22Rv1 (cell line): ENCODE measurements around the gene PARD3.

Experiments used
- H3K27ac ChIP-seq: fragments of 450-650 bp; 2 replicates; pipeline ENCODE4 v1.5.1; 2017
- CTCF ChIP-seq: fragments of 450-650 bp; IDR thresholded peaks from 2 replicates; pipeline ENCODE4 v1.5.1; 2017; ENCODE audit warnings: mild to moderate bottlenecking
- ZFX ChIP-seq: fragments of 450-650 bp; IDR thresholded peaks from 2 replicates; pipeline ENCODE4 v1.6.1; 2017; ENCODE audit warnings: antibody characterized with exemption, borderline replicate concordance

Gene PARD3

GRCh38 chr10:34682580-34682979 lies 132.5 kb downstream of the PARD3 start:
- TF ChIP-seq CTCF (no peak), ZFX (no peak)

GRCh38 chr10:34681933-34682332 lies 133.2 kb downstream of the PARD3 start:
- H3K27ac ChIP-seq = no peak overlapping the region
- TF ChIP-seq CTCF (no peak), ZFX (no peak)

More at GRCh38 chr10:34682580-34682979, 132.5 kb downstream of the PARD3 start:
- no peak overlapping the region for H3K27ac ChIP-seq

GRCh38 chr10:34679177-34679576 lies 135.9 kb downstream of the PARD3 start:
- TF ChIP-seq ZFX = no peak
- no peak for TF ChIP-seq CTCF
- H3K27ac ChIP-seq = no peak overlapping the region

GRCh38 chr10:34677591-34677990 lies 137.5 kb downstream of the PARD3 start:
- TF ChIP-seq CTCF = peak; percentile 14; the same call in 1 of the 2 replicates
- no peak for TF ChIP-seq ZFX
- no peak overlapping the region for H3K27ac ChIP-seq

DNA sequence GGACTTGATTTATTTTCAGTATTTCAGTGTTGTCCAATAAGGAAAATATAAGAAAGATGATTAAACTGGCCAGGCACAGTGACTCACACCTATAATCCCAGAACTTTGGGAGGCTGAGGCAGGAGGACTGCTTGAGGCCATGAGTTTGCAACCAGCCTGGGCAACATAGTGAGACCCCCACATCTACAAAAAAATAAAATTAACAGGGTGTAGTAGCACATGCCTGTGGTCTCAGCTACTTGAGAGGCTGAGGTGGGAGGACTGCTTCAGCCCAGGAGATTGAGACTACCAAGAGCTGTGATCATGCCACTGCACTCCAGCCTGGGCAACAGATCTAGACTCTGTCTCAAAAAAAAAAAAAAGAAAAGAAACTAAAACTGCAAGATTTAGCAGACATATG lies 138.0 kb downstream of the PARD3 start:
- no peak for TF ChIP-seq ZFX
- no peak for TF ChIP-seq CTCF
- no peak overlapping the region for H3K27ac ChIP-seq

GRCh38 chr10:34674176-34674575 lies 140.9 kb downstream of the PARD3 start:
- H3K27ac ChIP-seq = no peak overlapping the region
- TF ChIP-seq ZFX (no peak), CTCF (no peak)

GRCh38 chr10:34670081-34670480 lies 145.0 kb downstream of the PARD3 start:
- TF ChIP-seq CTCF (no peak), ZFX (no peak)

GRCh38 chr10:34669079-34669478 lies 146.0 kb downstream of the PARD3 start:
- no peak overlapping the region for H3K27ac ChIP-seq
- no peak for TF ChIP-seq CTCF
- TF ChIP-seq ZFX = no peak

More at GRCh38 chr10:34670081-34670480, 145.0 kb downstream of the PARD3 start:
- no peak overlapping the region for H3K27ac ChIP-seq
